Effector memory CD4-positive, alpha-beta T cell (primary cell): ENCODE measurements around the gene NDUFS1.
"Not testable (repeated sequence)": the region's sequence is repeated elsewhere in the genome, so short reads cannot be mapped to it uniquely, and the experiment has no call there.

ENCODE experiments used
- DNase-seq, 3 donors: peaks; one replicate each; pipeline ENCODE4 v3.0.0-alpha.2; 2020
- H3K27ac ChIP-seq: 2 replicates; pipeline ENCODE4 v1.7.0; 2013; ENCODE audit warnings: mild to moderate bottlenecking, low read length, moderate library complexity; ENCODE audit not compliant: insufficient read depth, poor library complexity, severe bottlenecking
- H3K27me3 ChIP-seq: replicated peaks from 2 replicates; pipeline ENCODE4 v1.7.0; 2013; ENCODE audit warnings: mild to moderate bottlenecking, low read length; ENCODE audit not compliant: insufficient read depth, control insufficient read depth, poor library complexity, severe bottlenecking
- H3K36me3 ChIP-seq: 2 replicates; pipeline ENCODE4 v1.7.0; 2013; ENCODE audit warnings: mild to moderate bottlenecking, low read length, moderate library complexity; ENCODE audit not compliant: control insufficient read depth, insufficient read depth
- H3K4me1 ChIP-seq: 2 replicates; pipeline ENCODE4 v1.7.0; 2013; ENCODE audit warnings: low read length, mild to moderate bottlenecking; ENCODE audit not compliant: control insufficient read depth, insufficient read depth, poor library complexity, severe bottlenecking
- H3K4me3 ChIP-seq: 2 replicates; pipeline ENCODE4 v1.7.0; 2013; ENCODE audit warnings: low read length, low read depth, mild to moderate bottlenecking; ENCODE audit not compliant: insufficient read depth, poor library complexity, severe bottlenecking
- H3K9me3 ChIP-seq: 2 replicates; pipeline ENCODE4 v1.7.0; 2013; ENCODE audit warnings: mild to moderate bottlenecking, low read length, moderate library complexity; ENCODE audit not compliant: control insufficient read depth

NDUFS1 gene

GRCh38 chr2:206164261-206164862 is 5.1 kb upstream of the NDUFS1 start:
- no peaks in the 10 kb centered on the region for H3K9me3 ChIP-seq
- peaks cover 9% of the 10 kb centered on the region for H3K4me1 ChIP-seq
- peak in 1 of 3 donors; percentile 18 for DNase-seq
- peaks cover 20% of the 10 kb centered on the region for H3K36me3 ChIP-seq
- no peak overlapping the region for H3K4me3 ChIP-seq
- H3K27ac ChIP-seq: no peak overlapping the region
- H3K27me3 ChIP-seq: no peaks in the 10 kb centered on the region

DNA sequence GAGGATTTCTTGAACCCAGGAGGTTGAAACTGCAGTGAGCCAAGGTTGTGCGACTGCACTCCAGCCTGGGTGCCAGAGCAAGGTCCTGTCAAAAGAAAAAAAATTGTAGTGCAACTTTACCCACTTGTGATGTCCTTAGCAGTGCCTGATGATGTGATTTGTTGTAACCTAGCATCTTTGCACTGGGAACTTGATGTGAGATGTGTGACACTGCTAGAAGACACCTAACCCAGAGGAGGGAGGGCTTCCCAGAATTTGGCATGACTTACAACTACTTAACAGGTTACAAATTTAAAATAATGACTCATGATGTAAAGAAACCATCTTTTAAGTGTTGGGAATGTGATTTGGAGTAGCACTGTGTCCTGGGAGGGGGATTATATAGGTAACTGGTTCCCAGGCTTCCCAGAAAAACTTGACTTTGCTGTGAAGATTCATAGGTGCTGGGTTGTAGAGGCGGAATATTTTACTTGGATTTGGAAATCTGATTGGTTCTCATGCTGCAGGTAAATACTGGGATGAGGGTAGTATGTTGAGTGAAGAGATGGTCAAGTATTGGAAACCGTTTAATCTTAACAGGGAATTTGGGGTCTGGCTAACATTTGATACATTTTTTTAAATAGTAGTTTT is 4.1 kb upstream of the NDUFS1 start:
- Histone ChIP-seq H3K36me3 (peaks cover 20% of the 10 kb centered on the region), H3K27me3 (no peaks in the 10 kb centered on the region), H3K4me3 (no peak overlapping the region), H3K4me1 (peaks cover 10% of the 10 kb centered on the region), H3K27ac (no peak overlapping the region), H3K9me3 (no peaks in the 10 kb centered on the region)
- DNase-seq: no peak

DNA sequence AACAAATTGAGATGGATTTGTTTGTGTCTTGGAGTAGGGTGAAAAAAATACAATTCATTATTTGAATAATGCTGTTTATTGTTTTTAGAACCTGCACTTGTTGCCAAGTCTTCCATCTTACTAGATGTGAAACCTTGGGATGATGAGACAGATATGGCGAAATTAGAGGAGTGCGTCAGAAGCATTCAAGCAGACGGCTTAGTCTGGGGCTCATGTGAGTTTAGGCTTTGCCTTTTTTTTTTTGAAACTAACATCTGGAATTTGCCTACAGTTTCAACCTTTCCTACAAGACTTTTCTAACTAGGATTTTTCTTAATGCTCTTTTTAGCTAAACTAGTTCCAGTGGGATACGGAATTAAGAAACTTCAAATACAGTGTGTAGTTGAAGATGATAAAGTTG is 3.2 kb upstream of the NDUFS1 start:
- Histone ChIP-seq H3K4me1 (peaks cover 14% of the 10 kb centered on the region), H3K36me3 (peaks cover 20% of the 10 kb centered on the region)
- not testable (repeated sequence) for H3K27ac ChIP-seq, DNase-seq, H3K9me3 ChIP-seq, H3K4me3 ChIP-seq, H3K27me3 ChIP-seq

- Histone ChIP-seq H3K27ac (peak overlapping the region; percentile 87), H3K36me3 (peaks cover 20% of the 10 kb centered on the region), H3K4me1 (peaks cover 14% of the 10 kb centered on the region), H3K27me3 (no peaks in the 10 kb centered on the region), H3K9me3 (no peaks in the 10 kb centered on the region), H3K4me3 (peak overlapping the region; percentile 82)
- DNase-seq: no peak
These were observed 1.5 kb upstream of the NDUFS1 start for GRCh38 chr2:206160807-206161179.

DNA sequence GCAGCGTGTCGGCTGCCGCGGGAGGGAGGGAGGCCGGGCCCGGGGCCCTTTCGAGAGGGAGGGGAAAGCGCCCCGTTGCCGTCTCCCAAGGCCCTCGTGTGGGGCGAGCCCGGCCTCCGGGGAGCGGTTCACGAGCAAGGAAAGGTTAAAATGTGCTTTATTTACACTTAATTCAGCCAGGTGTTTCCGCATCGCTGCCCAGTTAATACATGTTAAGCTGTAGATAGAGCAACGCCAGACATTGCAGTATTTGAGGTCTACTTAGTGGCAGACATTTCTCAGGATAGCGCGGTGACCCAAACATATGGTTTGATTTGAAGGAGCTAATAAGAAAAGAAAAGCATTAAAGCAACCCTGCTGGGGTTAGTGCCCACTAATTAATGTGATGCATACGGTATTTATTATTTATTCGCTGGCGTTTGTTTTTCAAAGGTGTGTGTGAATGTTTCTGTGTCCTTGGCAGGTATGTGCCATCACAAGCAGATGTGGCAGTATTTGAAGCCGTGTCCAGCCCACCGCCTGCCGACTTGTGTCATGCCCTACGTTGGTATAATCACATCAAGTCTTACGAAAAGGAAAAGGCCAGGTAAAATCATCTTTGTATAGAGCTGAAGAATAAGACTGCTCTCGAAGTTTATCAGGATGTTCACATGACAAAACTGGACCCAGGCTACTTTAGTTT is 1.0 kb upstream of the NDUFS1 start:
- no peak for DNase-seq
- Histone ChIP-seq H3K4me1 (peaks cover 14% of the 10 kb centered on the region), H3K4me3 (peak overlapping the region; percentile 82), H3K27me3 (no peaks in the 10 kb centered on the region), H3K36me3 (peaks cover 20% of the 10 kb centered on the region), H3K9me3 (no peaks in the 10 kb centered on the region), H3K27ac (peak overlapping the region; percentile 87)

DNA sequence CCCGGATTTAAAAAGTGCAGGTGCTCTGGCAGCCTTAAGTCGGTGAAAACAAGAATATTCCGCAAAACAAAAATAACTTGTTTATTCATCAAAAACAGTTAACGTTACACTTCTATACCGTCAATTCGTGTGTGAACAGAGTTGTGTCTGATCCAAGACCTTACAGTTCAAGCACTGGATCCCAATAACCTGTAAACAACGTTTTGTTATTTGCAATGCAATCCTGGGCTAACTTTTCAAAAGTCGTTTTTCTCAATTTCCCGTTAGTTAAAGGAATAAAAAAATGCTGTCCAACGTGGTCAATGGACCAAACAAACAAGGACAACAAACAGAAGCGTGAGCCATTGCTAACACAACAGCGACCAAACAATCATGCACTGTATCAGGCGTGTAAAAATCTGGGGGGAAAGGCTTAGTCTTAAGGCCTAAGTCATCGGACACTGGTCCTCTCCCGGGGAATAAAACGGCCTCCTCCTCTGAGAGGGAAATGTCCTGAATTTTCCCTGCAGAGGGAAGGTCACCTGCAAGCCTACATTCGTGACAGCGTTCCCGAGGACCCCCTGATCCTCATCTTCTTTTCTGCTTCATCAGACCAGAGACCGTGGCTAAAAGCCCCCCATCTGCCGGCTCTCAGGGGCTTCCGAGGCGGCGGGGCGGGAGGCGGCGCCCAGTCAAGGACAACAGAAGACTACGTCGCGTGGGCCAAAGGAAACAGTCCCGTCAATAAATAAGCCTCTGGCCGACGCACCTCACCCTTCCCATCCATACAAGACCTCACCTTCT is 490 bp downstream of the NDUFS1 start:
- Histone ChIP-seq H3K27me3 (no peaks in the 10 kb centered on the region), H3K36me3 (peaks cover 20% of the 10 kb centered on the region), H3K4me1 (peaks cover 14% of the 10 kb centered on the region), H3K4me3 (peak overlapping the region; percentile 82), H3K27ac (peak overlapping the region; percentile 87), H3K9me3 (no peaks in the 10 kb centered on the region)
- DNase-seq: no peak

- H3K27ac ChIP-seq, DNase-seq, H3K9me3 ChIP-seq, H3K27me3 ChIP-seq, H3K36me3 ChIP-seq, H3K4me3 ChIP-seq: not testable (repeated sequence)
- peaks cover 14% of the 10 kb centered on the region for H3K4me1 ChIP-seq
These were observed 2.2 kb downstream of the NDUFS1 start for GRCh38 chr2:206157014-206157413.

GRCh38 chr2:206154197-206154596 is 5.0 kb downstream of the NDUFS1 start:
- no peaks in the 10 kb centered on the region for H3K9me3 ChIP-seq
- H3K4me3 ChIP-seq: no peak overlapping the region
- no peak overlapping the region for H3K27ac ChIP-seq
- H3K27me3 ChIP-seq: no peaks in the 10 kb centered on the region
- DNase-seq: no peak
- H3K36me3 ChIP-seq: peaks cover 17% of the 10 kb centered on the region
- H3K4me1 ChIP-seq: peaks cover 5% of the 10 kb centered on the region

DNA sequence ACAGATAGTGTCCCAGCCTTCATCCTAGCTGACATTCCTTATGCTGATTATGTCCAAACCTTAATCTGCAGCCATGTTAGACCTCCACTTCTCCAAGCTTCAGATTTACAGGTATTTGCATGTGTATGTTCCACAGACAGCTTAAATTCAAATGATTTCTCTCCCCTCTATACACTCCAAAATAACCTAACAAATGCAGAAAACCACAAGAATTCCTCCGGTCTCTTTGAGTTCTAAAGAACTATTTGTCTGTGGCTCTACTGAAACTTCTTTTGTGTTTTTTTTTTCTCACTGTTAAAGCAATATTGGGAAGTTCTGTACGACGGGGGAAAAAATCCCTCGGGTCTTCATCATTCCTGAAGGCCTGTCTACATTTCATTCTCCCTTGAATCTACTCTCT is 8.6 kb downstream of the NDUFS1 start:
- Histone ChIP-seq H3K27ac (no peak overlapping the region), H3K4me1 (no peaks in the 10 kb centered on the region), H3K4me3 (no peak overlapping the region), H3K36me3 (peaks cover 47% of the 10 kb centered on the region), H3K27me3 (no peaks in the 10 kb centered on the region), H3K9me3 (no peaks in the 10 kb centered on the region)
- DNase-seq: no peak

GRCh38 chr2:206150168-206150567 is 9.1 kb downstream of the NDUFS1 start:
- no peak for DNase-seq
- Histone ChIP-seq H3K4me1 (no peaks in the 10 kb centered on the region), H3K27ac (no peak overlapping the region), H3K36me3 (peaks cover 52% of the 10 kb centered on the region), H3K4me3 (no peak overlapping the region), H3K27me3 (no peaks in the 10 kb centered on the region), H3K9me3 (no peaks in the 10 kb centered on the region)
